Activated naive CD8-positive, alpha-beta T cell treated with anti-CD3 and anti-CD28 coated beads for 36 hours (primary cell): Measurements from ENCODE around the gene RBM19. TPM values are rescaled to one million over a fixed set of nuclear protein-coding genes. Genes with fewer than 3 reads are reported as not detected.

ENCODE experiments used
- DNase-seq: peaks from one replicate; pipeline ENCODE4 v3.0.0; 2021
- H3K27ac Mint-ChIP-seq: one replicate; pipeline ENCODE4 v1.8.0; 2022; ENCODE audit warnings: mild to moderate bottlenecking, moderate library complexity, mixed read lengths
- H3K27me3 Mint-ChIP-seq: one replicate; pipeline ENCODE4 v1.8.0; 2022; ENCODE audit warnings: mild to moderate bottlenecking, mixed read lengths
- H3K36me3 Mint-ChIP-seq: one replicate; pipeline ENCODE4 v1.8.0; 2021; ENCODE audit warnings: mild to moderate bottlenecking, mixed read lengths
- H3K4me1 Mint-ChIP-seq: one replicate; pipeline ENCODE4 v1.8.0; 2021; ENCODE audit warnings: mixed read lengths
- H3K4me3 Mint-ChIP-seq: one replicate; pipeline ENCODE4 v1.8.0; 2022; ENCODE audit warnings: mild to moderate bottlenecking, moderate library complexity, mixed read lengths
- H3K9me3 Mint-ChIP-seq: one replicate; pipeline ENCODE4 v1.8.0; 2022; ENCODE audit warnings: mixed read lengths
- total RNA-seq, 2 experiments: library from RNA; stranded (reverse); gene quantifications; one replicate each; pipeline ENCODE4 v1.2.3, GENCODE V29; 2021

RBM19 gene
- total RNA-seq, 2 experiments from 2014 or later = 86.9 to 89.8 TPM

GRCh38 chr12:113770389-113770865 lies 195.7 kb downstream of the RBM19 start:
- DNase-seq = no peak
- Mint-ChIP-seq H3K36me3 (peaks cover 2% of the 10 kb centered on the region), H3K27me3 (peaks cover 35% of the 10 kb centered on the region), H3K4me3 (no peak overlapping the region), H3K27ac (no peak overlapping the region), H3K4me1 (no peaks in the 10 kb centered on the region), H3K9me3 (peaks cover 3% of the 10 kb centered on the region)

- Mint-ChIP-seq H3K27me3 (peaks cover 35% of the 10 kb centered on the region), H3K36me3 (peaks cover 2% of the 10 kb centered on the region), H3K9me3 (peaks cover 3% of the 10 kb centered on the region), H3K4me3 (no peak overlapping the region), H3K4me1 (no peaks in the 10 kb centered on the region), H3K27ac (no peak overlapping the region)
- no peak for DNase-seq
Observed at GRCh38 chr12:113769305-113769704, 196.8 kb downstream of the RBM19 start.

- Mint-ChIP-seq H3K9me3 (peaks cover 3% of the 10 kb centered on the region), H3K27ac (no peak overlapping the region), H3K4me1 (no peaks in the 10 kb centered on the region), H3K4me3 (no peak overlapping the region), H3K27me3 (peaks cover 32% of the 10 kb centered on the region), H3K36me3 (peaks cover 2% of the 10 kb centered on the region)
- no peak for DNase-seq
Observed at GRCh38 chr12:113768850-113769249, 197.3 kb downstream of the RBM19 start.

- Mint-ChIP-seq H3K4me1 (no peaks in the 10 kb centered on the region), H3K4me3 (no peak overlapping the region)
Observed at GRCh38 chr12:113766879-113767878, 198.9 kb downstream of the RBM19 start.

More at GRCh38 chr12:113766879-113767878, 198.9 kb downstream of the RBM19 start:
- H3K27me3 Mint-ChIP-seq = peaks cover 35% of the 10 kb centered on the region
- peaks cover 2% of the 10 kb centered on the region for H3K36me3 Mint-ChIP-seq
- H3K27ac Mint-ChIP-seq = no peak overlapping the region
- peaks cover 3% of the 10 kb centered on the region for H3K9me3 Mint-ChIP-seq
- no peak for DNase-seq
